Endothelial cell of umbilical vein (primary cell): ENCODE data around the gene CBL. TPM values are rescaled to one million over a fixed set of nuclear protein-coding genes. Genes with fewer than 3 reads are reported as not detected.

Source experiments
- BruUV-seq: library from RNA; stranded (reverse); fragments of 400-500 nt; replicated peaks from 2 replicates; lab custom pipeline; 2021; lab: Mats Ljungman, UMichigan
- CTCF ChIA-PET: fragments of 300-600, 350-600 bp; sonication (Branson Sonifier 250); formaldehyde crosslinking; loops from one replicate; lab custom pipeline; 2021; ENCODE audit warnings: antibody characterized with exemption, inconsistent platforms; lab: Charles Lee
- POLR2A ChIA-PET: fragments of 300-600, 350-600 bp; sonication (Branson Sonifier 250); formaldehyde crosslinking; loops from one replicate; lab custom pipeline; 2021; ENCODE audit warnings: antibody characterized with exemption, inconsistent platforms; lab: Charles Lee
- DNase-seq: peaks from one replicate; pipeline ENCODE4 v3.0.0-alpha.2; 2011; ENCODE audit warnings: low read depth, low spot score
- FAIRE-seq: peaks from 2 replicates; lab custom pipeline; 2011; peaks lifted over from hg19 to GRCh38; lab: Jason Lieb, UNC
- H2AFZ ChIP-seq: 2 replicates; pipeline ENCODE4 v1.6.0; 2012; ENCODE audit warnings: low read depth, low read length, control low read depth, inconsistent platforms
- H3K27ac ChIP-seq: 2 replicates; pipeline ENCODE4 v1.5.1; 2011; ENCODE audit warnings: low read depth, mild to moderate bottlenecking, control low read depth, low read length, moderate library complexity; ENCODE audit not compliant: insufficient read depth
- H3K27me3 ChIP-seq, 2 experiments: 2 replicates each; pipeline versions ENCODE4 v1.6.0 to v1.6.1; 2011; ENCODE audit warnings: low read length in 2 of 2, mixed read lengths in 1 of 2; ENCODE audit not compliant: control insufficient read depth in 2 of 2, insufficient read depth in 2 of 2
- H3K36me3 ChIP-seq, 2 experiments: 2 replicates in 1 of 2; 3 replicates in 1 of 2; pipeline ENCODE4 v1.5.1; 2011; ENCODE audit warnings: low read length in 2 of 2, mild to moderate bottlenecking in 1 of 2, moderate library complexity in 1 of 2; ENCODE audit not compliant: control insufficient read depth in 2 of 2, insufficient read depth in 2 of 2; ENCODE audit errors: extremely low read depth in 1 of 2
- H3K4me1 ChIP-seq: 3 replicates; pipeline ENCODE4 v1.5.1; 2011; ENCODE audit warnings: mild to moderate bottlenecking, low read length; ENCODE audit not compliant: control insufficient read depth, insufficient read depth; ENCODE audit errors: extremely low read depth
- H3K4me2 ChIP-seq: 2 replicates; pipeline ENCODE4 v1.6.1; 2011; ENCODE audit warnings: low read length, control low read depth, mixed read lengths; ENCODE audit not compliant: insufficient read depth
- H3K4me3 ChIP-seq, 3 experiments: fragments of 200-600 bp in 1 of 3; sonication (generic), shearing (Covaris generic) in 1 of 3; replicated peaks in 1 of 3; 2 replicates each; pipeline ENCODE4 v1.5.1; 2011 to 2016; ENCODE audit warnings: control low read depth in 3 of 3, low read length in 3 of 3, mild to moderate bottlenecking in 2 of 3, inconsistent platforms in 1 of 3, low read depth in 1 of 3, moderate library complexity in 1 of 3; ENCODE audit not compliant: insufficient read depth in 1 of 3
- H3K79me2 ChIP-seq: 2 replicates; pipeline ENCODE4 v1.6.0; 2012; ENCODE audit warnings: low read length, inconsistent platforms; ENCODE audit not compliant: control insufficient read depth, insufficient read depth
- H3K9ac ChIP-seq: replicated peaks from 2 replicates; pipeline ENCODE3; 2011; ENCODE audit warnings: low read length, control low read depth; ENCODE audit not compliant: insufficient read depth; ENCODE audit errors: extremely low read depth
- H3K9me1 ChIP-seq: replicated peaks from 3 replicates; pipeline ENCODE4 v1.6.0; 2011; ENCODE audit warnings: mild to moderate bottlenecking, low read length; ENCODE audit not compliant: control insufficient read depth, insufficient read depth; ENCODE audit errors: extremely low read depth
- H3K9me3 ChIP-seq: replicated peaks from 2 replicates; pipeline ENCODE4 v1.5.1; 2012; ENCODE audit warnings: low read length, inconsistent platforms; ENCODE audit not compliant: control insufficient read depth, insufficient read depth
- H4K20me1 ChIP-seq: replicated peaks from 2 replicates; pipeline ENCODE3; 2011; ENCODE audit warnings: mild to moderate bottlenecking, low read length; ENCODE audit not compliant: control insufficient read depth, insufficient read depth; ENCODE audit errors: extremely low read depth
- CTCF ChIP-seq, 2 donors: IDR thresholded peaks; 1 replicate in 1 of 2; 2 replicates in 1 of 2; pipeline ENCODE4 v1.5.1; 2011; ENCODE audit warnings: low read length in 2 of 2, mild to moderate bottlenecking in 2 of 2, moderate library complexity in 2 of 2, control low read depth in 1 of 2, inconsistent platforms in 1 of 2, low read depth in 1 of 2; ENCODE audit not compliant: insufficient read depth in 1 of 2; ENCODE audit errors: extremely low read depth in 1 of 2
- EZH2 ChIP-seq: IDR thresholded peaks from 2 replicates; pipeline ENCODE4 v1.6.1; 2012; ENCODE audit warnings: borderline replicate concordance, low read depth, mild to moderate bottlenecking, moderate library complexity, low read length, inconsistent platforms; ENCODE audit not compliant: severe bottlenecking
- FOS ChIP-seq: IDR thresholded peaks from 2 replicates; pipeline ENCODE4 v1.6.1; 2011; ENCODE audit warnings: mild to moderate bottlenecking, low read length, moderate library complexity, borderline replicate concordance; ENCODE audit not compliant: insufficient read depth
- GATA2 ChIP-seq: IDR thresholded peaks from 2 replicates; pipeline ENCODE4 v1.7.0; 2011; ENCODE audit warnings: low read depth, mild to moderate bottlenecking, moderate library complexity, mixed read lengths, low read length; ENCODE audit not compliant: insufficient read length, insufficient read depth
- JUN ChIP-seq: IDR thresholded peaks from 2 replicates; pipeline ENCODE4 v1.6.1; 2011; ENCODE audit warnings: borderline replicate concordance, low read depth; ENCODE audit not compliant: insufficient read length, insufficient read depth
- MAX ChIP-seq: IDR thresholded peaks from 2 replicates; pipeline ENCODE4 v1.6.1; 2011; ENCODE audit not compliant: insufficient read depth, insufficient read length
- MYC ChIP-seq: IDR thresholded peaks from one replicate; pipeline ENCODE4 v1.6.1; 2011; ENCODE audit warnings: mild to moderate bottlenecking, low read depth, low read length
- POLR2A ChIP-seq: IDR thresholded peaks from 2 replicates; pipeline ENCODE4 v1.6.1; 2012; ENCODE audit warnings: low read depth, mild to moderate bottlenecking, control low read depth, low read length
- POLR2AphosphoS5 ChIP-seq: IDR thresholded peaks from 2 replicates; pipeline ENCODE4 v1.6.1; 2012; ENCODE audit warnings: low read depth, mild to moderate bottlenecking, control low read depth, low read length, moderate library complexity; ENCODE audit not compliant: insufficient read depth
- dilution Hi-C: fragments of 300-500 bp; cut with MboI; formaldehyde crosslinking; loops from one replicate; pipeline ENCODE4 v1.15.0; 2019; ENCODE audit warnings: low sequenced_read_pairs; ENCODE audit not compliant: extremely low pct_ligation_motif_present
- intact Hi-C: fragments of 100-400 bp; cut with micrococcal nuclease; formaldehyde crosslinking; loops from one replicate; pipeline ENCODE4 v1.10.0; 2022
- polyA plus RNA-seq, 4 experiments: library from polyadenylated mRNA; depleted of rRNA in 3 of 4; stranded (reverse) in 3 of 4; unstranded in 1 of 4; fragments of >200 nt; gene quantifications; 2 replicates each; pipeline versions ENCODE4 v1.2.1 to v1.2.3, GENCODE V29; 2011 to 2012; ENCODE audit warnings: missing spikeins in 1 of 4
- total RNA-seq: library from RNA; stranded (reverse); gene quantifications from 2 replicates; pipeline ENCODE4 v1.2.3, GENCODE V29; 2021

CBL gene
- total and polyA plus RNA-seq, 2 donors (not counting 3 experiments of a cell fraction or from before 2014, with no cell fraction given): 15.5 to 41.5 TPM

- dilution Hi-C loops: no loop called here
- H3K9me1 ChIP-seq: no peaks in the 10 kb centered on the region
- H3K4me2 ChIP-seq: no peak overlapping the region
- no peaks in the 10 kb centered on the region for H3K9me3 ChIP-seq
- intact Hi-C loops: loop anchor here (10.0 kb wide), 1 partner anchor 308 kb away; no protein-coding TSS in a partner anchor
- H2AFZ ChIP-seq: no peak overlapping the region
- H3K9ac ChIP-seq: no peak overlapping the region
- no peaks in the 10 kb centered on the region for H3K36me3 ChIP-seq
- H3K79me2 ChIP-seq: no peaks in the 10 kb centered on the region
- H3K4me1 ChIP-seq: no peaks in the 10 kb centered on the region
- H3K27me3 ChIP-seq: no peaks in the 10 kb centered on the region
- DNase-seq (no peak), FAIRE-seq (no peak)
- ChIA-PET POLR2A (interaction anchor here (0.5 kb wide), 1 partner anchor 11 kb away, joined by 5 read pairs; no protein-coding TSS in a partner anchor), CTCF (interaction anchor here (0.8 to 1.6 kb wide), 3 partner anchors 8 to 12 kb away, joined by 3 to 7 read pairs (median 4); partner anchors contain the start of genes ABCG4 and NLRX1)
- no TSS peak for BruUV-seq
- TF ChIP-seq POLR2A (no peak), MYC (no peak), CTCF (IDR thresholded peaks at IDR 0.05; ENCODE audit: extremely low read depth in 1 of 2, insufficient read depth in 1 of 2, low read depth in 1 of 2, low read length in 2 of 2) (no peak), POLR2AphosphoS5 (no peak), JUN (no peak), EZH2 (no peak), GATA2 (no peak), FOS (no peak), MAX (no peak)
- H3K4me3 ChIP-seq: no peak overlapping the region
- no peak overlapping the region for H3K27ac ChIP-seq
- H4K20me1 ChIP-seq: no peaks in the 10 kb centered on the region
These were observed 49.6 kb upstream of the CBL start for GRCh38 chr11:119156496-119156895.
